ENCODE results near the gene ZRANB2. TPM values are rescaled to one million over a fixed set of nuclear protein-coding genes. Genes with fewer than 3 reads are reported as not detected.
A peak's percentile ranks its signal among the peaks of the same experiment; 100 is the strongest.

The ZRANB2 gene
- polyA plus RNA-seq, 2 of the 4 experiments (the other 2 are of a cell fraction), result 47.9 to 87.6 TPM

DNA sequence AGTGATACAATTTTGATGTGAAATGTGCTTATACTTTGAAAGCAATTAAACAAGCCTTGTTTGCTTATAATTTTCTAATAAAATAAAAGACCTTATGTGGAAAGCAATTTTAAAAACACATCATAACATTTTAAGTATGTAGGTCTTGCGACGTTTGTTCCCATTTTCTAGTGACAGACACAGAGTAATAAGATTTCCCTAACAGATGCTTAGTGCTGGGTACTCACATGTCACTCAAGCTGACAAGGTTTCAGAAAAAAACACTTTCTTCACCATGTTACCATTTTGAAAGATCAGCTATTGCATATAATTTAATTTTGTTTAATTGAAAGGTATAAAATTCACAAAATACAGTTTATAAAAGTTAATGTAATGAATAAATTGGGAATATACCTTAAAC lies 14.1 kb upstream of the ZRANB2 start:
- ChIA-PET POLR2A (no interaction called here), CTCF (interaction anchor here (0.7 kb wide), 1 partner anchor 12 kb away, joined by 3 read pairs; no protein-coding TSS in a partner anchor)
- WGBS (ENCODE audit: missing lambda C conversion rate), result 82% methylated on average over 2 of the region's 2 CpGs
- Histone ChIP-seq H3K9me3 (no peaks in the 10 kb centered on the region), H3K27ac (no peak overlapping the region), H3K4me3 (no peak overlapping the region), H3K4me1 (no peaks in the 10 kb centered on the region), H3K4me2 (no peak overlapping the region)
- DNase-seq (ENCODE audit: low read depth in 1 of 2, low spot score in 1 of 2) (no peak), FAIRE-seq (no peak), ATAC-seq (no peak)
- no peak for TF ChIP-seq HDAC2 (IDR thresholded peaks at IDR 0.05)
- no peak for TF ChIP-seq MAZ (IDR thresholded peaks at IDR 0.05; ENCODE audit: borderline replicate concordance, low read depth, low read length)
- TF ChIP-seq ESRRA (IDR thresholded peaks at IDR 0.05; ENCODE audit: borderline replicate concordance, low read length), result no peak
- TF ChIP-seq, protein P1, sequence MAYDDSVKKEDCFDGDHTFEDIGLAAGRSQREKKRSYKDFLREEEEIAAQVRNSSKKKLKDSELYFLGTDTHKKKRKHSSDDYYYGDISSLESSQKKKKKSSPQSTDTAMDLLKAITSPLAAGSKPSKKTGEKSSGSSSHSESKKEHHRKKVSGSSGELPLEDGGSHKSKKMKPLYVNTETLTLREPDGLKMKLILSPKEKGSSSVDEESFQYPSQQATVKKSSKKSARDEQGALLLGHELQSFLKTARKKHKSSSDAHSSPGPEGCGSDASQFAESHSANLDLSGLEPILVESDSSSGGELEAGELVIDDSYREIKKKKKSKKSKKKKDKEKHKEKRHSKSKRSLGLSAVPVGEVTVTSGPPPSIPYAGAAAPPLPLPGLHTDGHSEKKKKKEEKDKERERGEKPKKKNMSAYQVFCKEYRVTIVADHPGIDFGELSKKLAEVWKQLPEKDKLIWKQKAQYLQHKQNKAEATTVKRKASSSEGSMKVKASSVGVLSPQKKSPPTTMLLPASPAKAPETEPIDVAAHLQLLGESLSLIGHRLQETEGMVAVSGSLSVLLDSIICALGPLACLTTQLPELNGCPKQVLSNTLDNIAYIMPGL (CRISPR knock-in tag; IDR thresholded peaks at IDR 0.05; ENCODE audit: borderline replicate concordance), result no peak
- TF ChIP-seq RCOR1 (IDR thresholded peaks at IDR 0.05; ENCODE audit: low read depth, low read length), result no peak
- no peak for TF ChIP-seq GATA3 (IDR thresholded peaks at IDR 0.05; ENCODE audit: borderline replicate concordance)
- no peak for TF ChIP-seq RNF2 (IDR thresholded peaks at IDR 0.05; ENCODE audit: borderline replicate concordance, low read depth)
- TF ChIP-seq POLR2A (IDR thresholded peaks at IDR 0.05; ENCODE audit: low read length), result no peak
- no peak for TF ChIP-seq ZSCAN20 (CRISPR knock-in tag; IDR thresholded peaks at IDR 0.05)
- TF ChIP-seq EP300 (IDR thresholded peaks at IDR 0.05), result no peak
- TF ChIP-seq BHLHE40 (IDR thresholded peaks at IDR 0.05; ENCODE audit: low read depth, low read length), result no peak
- no peak for TF ChIP-seq KDM1A (IDR thresholded peaks at IDR 0.05; ENCODE audit: low read depth)
- TF ChIP-seq MAFK (IDR thresholded peaks at IDR 0.05; ENCODE audit: partially characterized antibody), result no peak
- no peak for TF ChIP-seq EHF (CRISPR knock-in tag; IDR thresholded peaks at IDR 0.05)
- TF ChIP-seq, protein P2, sequence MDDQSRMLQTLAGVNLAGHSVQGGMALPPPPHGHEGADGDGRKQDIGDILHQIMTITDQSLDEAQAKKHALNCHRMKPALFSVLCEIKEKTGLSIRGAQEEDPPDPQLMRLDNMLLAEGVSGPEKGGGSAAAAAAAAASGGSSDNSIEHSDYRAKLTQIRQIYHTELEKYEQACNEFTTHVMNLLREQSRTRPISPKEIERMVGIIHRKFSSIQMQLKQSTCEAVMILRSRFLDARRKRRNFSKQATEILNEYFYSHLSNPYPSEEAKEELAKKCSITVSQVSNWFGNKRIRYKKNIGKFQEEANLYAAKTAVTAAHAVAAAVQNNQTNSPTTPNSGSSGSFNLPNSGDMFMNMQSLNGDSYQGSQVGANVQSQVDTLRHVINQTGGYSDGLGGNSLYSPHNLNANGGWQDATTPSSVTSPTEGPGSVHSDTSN (IDR thresholded peaks at IDR 0.05), result no peak

DNA sequence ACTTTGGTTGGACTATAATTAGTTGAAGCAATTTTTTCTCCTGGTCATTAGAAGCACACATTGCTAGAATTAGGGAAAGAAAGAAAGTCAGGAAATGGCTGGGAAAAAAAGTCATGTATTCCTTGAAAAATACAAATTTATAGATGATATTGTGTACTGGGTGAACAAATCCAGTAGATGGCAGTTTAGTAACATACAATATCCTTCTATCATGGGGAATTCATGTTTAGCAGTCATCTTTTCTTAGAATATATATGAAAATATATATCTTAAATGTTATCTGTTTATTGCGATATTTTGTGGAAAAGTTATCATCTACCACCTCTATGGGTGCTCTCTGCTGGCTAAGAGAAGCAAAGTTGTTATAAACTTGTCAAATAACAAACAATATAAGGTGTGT lies 13.1 kb upstream of the ZRANB2 start:
- FAIRE-seq (no peak), ATAC-seq (peak in 1 of 2 experiments; percentile 49; a peak in 1 of 6 replicates), DNase-seq (ENCODE audit: low read depth in 1 of 2, low spot score in 1 of 2) (peak in 1 of 2 experiments; percentile 16)
- Histone ChIP-seq H3K27ac (no peak overlapping the region), H3K4me1 (peaks cover 5% of the 10 kb centered on the region; the same call in 1 of the 3 replicates), H3K9me3 (no peaks in the 10 kb centered on the region), H3K4me2 (no peak overlapping the region), H3K4me3 (no peak overlapping the region)
- CTCF ChIA-PET, result interaction anchor here (0.7 to 1.4 kb wide), 2 partner anchors 13 kb away, joined by 3 read pairs; partner anchors contain the start of gene ZRANB2
- POLR2A ChIA-PET, result no interaction called here
- TF ChIP-seq SREBF2 (IDR thresholded peaks at IDR 0.05), result no peak
- TF ChIP-seq, protein P3, sequence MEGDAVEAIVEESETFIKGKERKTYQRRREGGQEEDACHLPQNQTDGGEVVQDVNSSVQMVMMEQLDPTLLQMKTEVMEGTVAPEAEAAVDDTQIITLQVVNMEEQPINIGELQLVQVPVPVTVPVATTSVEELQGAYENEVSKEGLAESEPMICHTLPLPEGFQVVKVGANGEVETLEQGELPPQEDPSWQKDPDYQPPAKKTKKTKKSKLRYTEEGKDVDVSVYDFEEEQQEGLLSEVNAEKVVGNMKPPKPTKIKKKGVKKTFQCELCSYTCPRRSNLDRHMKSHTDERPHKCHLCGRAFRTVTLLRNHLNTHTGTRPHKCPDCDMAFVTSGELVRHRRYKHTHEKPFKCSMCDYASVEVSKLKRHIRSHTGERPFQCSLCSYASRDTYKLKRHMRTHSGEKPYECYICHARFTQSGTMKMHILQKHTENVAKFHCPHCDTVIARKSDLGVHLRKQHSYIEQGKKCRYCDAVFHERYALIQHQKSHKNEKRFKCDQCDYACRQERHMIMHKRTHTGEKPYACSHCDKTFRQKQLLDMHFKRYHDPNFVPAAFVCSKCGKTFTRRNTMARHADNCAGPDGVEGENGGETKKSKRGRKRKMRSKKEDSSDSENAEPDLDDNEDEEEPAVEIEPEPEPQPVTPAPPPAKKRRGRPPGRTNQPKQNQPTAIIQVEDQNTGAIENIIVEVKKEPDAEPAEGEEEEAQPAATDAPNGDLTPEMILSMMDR (IDR thresholded peaks at IDR 0.05), result peak; percentile 37
- TF ChIP-seq RAD21 (conservative IDR thresholded peaks at IDR 0.05 in 1 of 2, IDR thresholded peaks at IDR 0.05 in 1 of 2), result peak; percentile 50 to 55; a peak in 4 of 5 replicates
- TF ChIP-seq SMC3 (IDR thresholded peaks at IDR 0.05), result 0 out of 3 replicates have a peak, but pooled peaks have one; percentile 10
- WGBS (ENCODE audit: missing lambda C conversion rate), result 0% methylated on average over 1 of the region's 1 CpG
